Posterior vena cava (tissue), 2 donors: ENCODE measurements around the gene ACAT1. TPM values are rescaled to one million over a fixed set of nuclear protein-coding genes. Genes with fewer than 3 reads are reported as not detected.
"Not testable (repeated sequence)": the region's sequence is repeated elsewhere in the genome, so short reads cannot be mapped to it uniquely, and the experiment has no call there.

Source experiments
- DNase-seq: peaks from one replicate; pipeline ENCODE4 v3.0.0-alpha.2; 2020; ENCODE audit warnings: low spot score
- intact Hi-C, 2 donors: fragments of 100-400 bp; cut with DNase I; formaldehyde crosslinking; loops; one replicate each; pipeline versions ENCODE4 v1.14.1 to v1.14.2; 2022 to 2023
- long read RNA-seq, 2 donors: library from polyadenylated mRNA; unstranded; transcript quantifications; one replicate each; pipeline ENCODE4 v2.0.0, GENCODE V29; 2020 to 2021
- total RNA-seq, 2 donors: library from RNA; stranded (reverse); fragmentation: NEBNext Ultra II Directional; extraction: Animal tissue kit (Norgen Biotek cat#: 25700); gene quantifications; one replicate each; pipeline ENCODE4 v1.2.1, GENCODE V29; 2021
- donor health status: DM: yes; HTN: yes; CAD: no.
- donor health status: DM: yes; HTN: yes; CAD: no.

The ACAT1 gene
- total RNA-seq = 100 to 1,000 TPM in 1 of 2 donors, 10 to 100 TPM in 1; 65.5 to 119 TPM
- long read RNA-seq, donor 1, transcript ACAT1-201 (12 exons, 1,761 nt) = major isoform, 27 of 33 reads
- long read RNA-seq, donor 1, partial matches to known transcripts = 4 of 33 reads
- long read RNA-seq, donor 1, other reads (novel, unspliced or antisense) = 2 of 33 reads
- long read RNA-seq, donor 2, transcript ACAT1-201 (12 exons, 1,761 nt) = major isoform, 278 of 317 reads
- long read RNA-seq, donor 2, partial matches to known transcripts = 16 of 317 reads
- long read RNA-seq, donor 2, other reads (novel, unspliced or antisense) = 23 of 317 reads

DNA sequence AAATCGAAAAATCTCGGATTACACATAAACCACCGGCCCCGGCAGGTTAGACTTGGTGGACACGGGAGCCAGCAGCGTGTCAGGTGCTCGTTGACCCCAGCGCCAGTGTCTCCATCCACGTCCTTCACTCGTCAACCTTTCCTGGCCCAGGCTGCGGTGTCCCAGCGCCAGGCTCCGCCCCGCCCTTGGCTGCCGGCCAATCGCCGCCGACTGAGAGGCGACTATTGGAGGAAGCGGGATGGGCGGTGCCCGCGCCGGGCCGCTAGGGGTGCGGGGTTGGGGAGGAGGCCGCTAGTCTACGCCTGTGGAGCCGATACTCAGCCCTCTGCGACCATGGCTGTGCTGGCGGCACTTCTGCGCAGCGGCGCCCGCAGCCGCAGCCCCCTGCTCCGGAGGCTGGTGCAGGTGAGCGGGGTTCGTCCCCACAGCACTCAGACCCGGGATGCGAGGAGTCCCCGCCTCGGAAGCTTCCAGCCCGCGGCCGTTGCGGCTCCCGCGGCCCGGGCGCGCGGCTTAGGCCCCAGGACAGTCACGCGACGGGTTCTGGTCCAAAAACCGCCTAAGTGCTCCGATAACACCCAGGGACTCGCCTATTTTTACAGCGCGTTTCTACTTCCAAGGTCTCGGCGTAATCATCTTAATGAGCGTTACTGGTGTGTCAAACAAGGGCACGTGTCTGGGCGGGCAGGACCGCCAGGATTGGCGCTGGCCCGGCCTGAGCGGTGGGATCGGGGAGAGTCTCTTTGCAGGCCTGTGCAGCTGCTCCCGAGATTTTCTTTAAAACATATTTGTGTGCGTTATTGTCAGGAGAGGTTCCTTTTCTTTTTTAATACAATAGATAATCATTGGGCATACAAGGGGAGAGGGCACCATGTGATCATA is at the start of gene ACAT1:
TSS of gene ACAT1 (plus strand) at position 294 of the 882 bp plus-strand sequence. CDS start at position 334, 40 bp downstream.
- DNase-seq = peak; percentile 99
- intact Hi-C loops = no loop called here

DNA sequence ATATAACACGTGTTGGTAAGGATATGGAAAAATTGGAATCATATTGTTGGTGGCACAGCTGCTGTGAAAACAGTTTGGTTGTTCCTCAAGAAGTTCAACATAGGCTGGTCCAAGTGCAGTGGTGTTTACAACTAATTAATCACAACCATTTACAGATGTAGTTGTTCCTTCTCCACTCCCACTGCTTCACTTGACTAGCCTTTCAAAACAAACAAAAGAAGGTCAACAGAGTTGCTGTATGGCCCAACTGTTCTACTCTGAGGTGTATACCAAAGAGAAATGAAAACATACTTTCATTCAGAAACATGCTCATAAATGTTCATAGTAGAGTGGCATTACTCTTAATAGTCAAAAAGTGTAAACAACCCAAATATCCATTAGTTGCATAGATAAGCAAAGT is 36.6 kb upstream of the ACAT1 start:
- DNase-seq = no peak
- intact Hi-C loops = no loop called here

DNA sequence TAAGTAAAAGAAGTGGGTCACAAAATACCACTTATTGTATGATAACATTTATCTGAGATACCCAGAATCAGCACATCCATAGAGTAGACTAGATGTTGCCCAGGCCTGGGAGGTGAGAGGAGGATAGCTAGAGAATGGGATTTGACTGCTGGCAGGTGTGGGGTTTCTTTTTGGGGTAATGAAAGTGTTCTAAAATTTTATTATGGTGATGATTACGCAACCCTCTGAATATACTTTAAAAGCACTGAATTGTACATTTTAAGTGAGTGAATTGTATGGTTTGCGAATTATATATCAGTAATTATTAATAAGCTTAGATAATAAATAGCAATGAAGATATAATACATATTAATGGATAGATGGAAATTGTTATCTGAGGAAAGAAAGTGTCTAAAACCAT is 35.7 kb upstream of the ACAT1 start:
- DNase-seq = no peak
- intact Hi-C loops = no loop called here

- no peak for DNase-seq
- intact Hi-C loops = no loop called here
Observed at GRCh38 chr11:108092134-108092533, 29.2 kb upstream of the ACAT1 start.

DNA sequence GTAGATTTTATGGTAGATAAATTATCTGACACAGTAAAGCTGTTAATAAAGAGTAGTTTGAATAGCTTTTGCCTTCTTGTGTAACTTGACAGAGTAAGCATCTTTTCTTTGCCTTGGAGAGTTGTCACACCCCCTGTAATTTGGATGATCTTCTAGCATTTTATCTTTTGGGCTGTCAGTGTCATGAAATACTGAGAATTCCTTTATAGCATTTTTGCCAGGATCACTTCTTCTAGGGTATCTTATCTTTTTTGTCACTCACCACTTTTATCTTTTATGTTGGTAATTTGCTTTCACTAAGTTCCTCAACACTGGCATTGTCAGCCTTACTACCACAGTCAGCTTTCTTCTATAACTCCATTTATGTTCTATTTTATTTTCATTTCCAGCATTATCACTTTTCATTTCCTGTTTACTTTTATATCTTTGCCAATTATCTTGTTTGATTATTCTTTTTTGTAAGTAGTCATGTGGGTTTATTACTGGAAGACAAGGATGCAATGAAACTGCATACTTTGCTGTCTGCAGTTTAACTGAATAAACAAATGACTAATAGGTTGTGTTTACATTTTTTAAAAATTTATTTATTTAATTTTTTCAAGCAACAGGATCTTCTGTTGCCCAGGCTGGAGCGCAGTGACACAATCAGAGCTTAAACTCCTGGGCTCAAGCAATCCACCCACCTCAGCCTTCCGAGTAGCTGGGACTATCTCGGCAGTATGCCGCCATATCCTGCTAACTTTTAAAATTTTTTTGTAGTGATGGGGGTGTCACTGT is 28.1 kb upstream of the ACAT1 start:
- intact Hi-C loops = no loop called here
- no peak for DNase-seq

- DNase-seq = no peak
- intact Hi-C loops = no loop called here
Observed at GRCh38 chr11:108097179-108097578, 24.2 kb upstream of the ACAT1 start.

GRCh38 chr11:108101090-108101775 is 20.1 kb upstream of the ACAT1 start:
- no peak for DNase-seq
- intact Hi-C loops = no loop called here

DNA sequence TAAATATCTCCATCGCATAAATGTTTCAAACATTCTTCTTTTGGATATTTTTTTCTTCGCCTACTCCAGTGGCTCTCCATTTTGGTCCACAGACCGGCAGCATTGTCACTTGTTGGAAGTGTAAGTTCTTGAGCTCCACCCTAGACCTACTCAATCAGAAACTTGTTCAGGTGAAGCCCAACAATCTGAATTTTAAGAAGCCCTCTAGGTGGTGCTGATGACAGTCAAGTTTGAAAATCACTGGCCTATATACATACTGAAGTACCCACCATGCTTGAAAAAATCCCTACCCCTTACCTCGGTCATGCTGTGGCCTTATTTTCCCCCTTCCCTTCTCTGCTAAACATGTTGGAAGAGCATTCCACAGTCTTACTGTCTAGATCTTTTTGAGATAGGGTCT is 10.2 kb upstream of the ACAT1 start:
- intact Hi-C loops = no loop called here
- no peak for DNase-seq

- DNase-seq = no peak
- intact Hi-C loops = no loop called here
Observed at GRCh38 chr11:108112057-108112456, 9.3 kb upstream of the ACAT1 start.

GRCh38 chr11:108115500-108116140 is 5.7 kb upstream of the ACAT1 start:
- intact Hi-C loops = loop anchor here in 1 of 2 donors (5.0 kb wide), 1 partner anchor 107 kb away; the partner anchor contains the start of genes ATM and NPAT
- peak; percentile 91 for DNase-seq

DNA sequence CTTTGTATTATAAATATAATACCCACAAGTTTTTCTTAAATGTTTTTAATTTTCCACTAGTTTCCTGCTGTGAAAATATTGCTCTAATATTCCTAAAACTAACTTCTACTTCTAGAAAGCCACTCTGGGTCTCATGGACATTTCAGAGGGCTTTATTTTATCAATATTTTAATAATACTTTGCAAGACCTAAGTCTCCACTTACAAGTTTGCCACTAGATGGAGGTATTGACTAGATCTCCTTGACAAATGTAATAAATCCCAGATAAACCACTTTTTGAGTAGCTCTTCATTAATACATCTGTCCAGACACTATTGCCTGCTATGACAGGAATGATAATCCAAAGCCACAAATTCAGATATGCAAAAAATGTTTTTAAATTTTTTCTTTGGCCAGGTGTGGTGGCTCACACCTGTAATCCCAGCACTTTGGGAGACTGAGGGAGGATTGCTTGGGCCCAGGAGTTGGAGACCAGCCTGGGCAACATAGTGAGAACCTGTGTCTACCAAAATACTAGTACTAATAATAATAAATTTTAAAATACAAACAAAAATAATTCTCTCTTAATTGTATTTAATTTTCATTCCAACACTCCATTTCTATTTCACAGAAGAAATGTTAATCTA is 3.5 kb upstream of the ACAT1 start:
- no peak for DNase-seq
- intact Hi-C loops = loop anchor here in 1 of 2 donors (5.0 kb wide), 1 partner anchor 104 kb away; the partner anchor contains the start of genes ATM and NPAT

DNA sequence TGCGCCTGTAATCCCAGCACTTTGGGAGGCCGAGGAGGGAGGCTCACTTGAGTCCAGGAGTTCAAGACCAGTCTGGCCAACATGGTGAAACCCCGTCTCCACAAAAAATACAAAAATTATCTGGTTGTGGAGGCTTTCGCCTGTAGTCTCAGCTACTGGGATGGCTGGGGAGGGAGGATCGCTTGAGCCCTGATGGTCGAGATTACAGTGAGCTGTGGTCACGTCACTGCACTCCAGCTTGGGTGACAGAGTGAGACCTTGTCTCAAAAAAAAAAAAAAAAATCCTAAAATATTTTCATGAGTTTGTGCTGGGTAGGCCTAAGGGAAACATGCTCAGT is 462 bp upstream of the ACAT1 start:
- intact Hi-C loops = not testable (repeated sequence)

DNA sequence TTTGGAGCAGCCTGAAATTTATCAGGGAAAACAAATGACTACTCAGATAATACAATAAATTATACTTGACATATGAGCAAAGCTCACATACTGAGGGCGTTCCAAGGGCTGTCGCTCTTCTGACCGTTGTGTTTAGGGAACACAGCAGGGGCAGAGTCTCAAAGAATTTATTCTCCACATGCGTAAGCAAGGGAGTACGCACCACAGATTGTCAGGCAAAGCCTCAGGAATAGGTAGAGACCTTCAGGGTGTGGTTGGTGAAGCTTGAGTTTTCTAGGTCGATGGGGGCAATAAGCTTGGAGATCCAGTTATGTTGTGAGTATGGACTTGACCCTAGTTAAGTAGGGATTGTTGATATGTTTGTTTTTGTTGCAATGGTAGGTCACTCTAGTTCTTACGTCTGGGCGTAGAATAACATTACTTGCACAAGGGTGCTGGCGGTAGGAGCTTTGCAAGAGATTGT is 830 bp downstream of the ACAT1 start:
- intact Hi-C loops = no loop called here
- no peak for DNase-seq

More for the DNA sequence above, 462 bp upstream of the ACAT1 start:
- DNase-seq = not testable (repeated sequence)

- intact Hi-C loops = no loop called here
- no peak for DNase-seq
Observed at GRCh38 chr11:108125096-108125495, 3.7 kb downstream of the ACAT1 start.

DNA sequence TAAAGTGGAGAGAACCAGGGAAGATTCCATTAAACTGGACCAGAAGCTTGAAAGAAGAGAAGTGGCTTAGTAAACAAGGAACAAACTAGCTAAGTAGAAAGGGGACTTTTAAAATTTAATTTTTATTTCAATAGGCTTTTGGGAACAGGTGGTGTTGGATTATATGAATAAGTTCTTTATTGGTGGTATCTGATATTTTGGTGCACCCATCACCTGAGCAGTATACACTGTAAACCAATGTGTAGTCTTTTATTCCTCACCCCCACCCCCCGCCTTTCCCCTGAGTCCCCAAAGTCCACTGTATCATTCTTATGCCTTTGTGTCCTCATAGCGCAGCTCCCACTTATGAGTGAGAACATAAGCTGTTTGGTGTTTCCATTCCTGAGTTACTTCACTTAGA is 7.4 kb downstream of the ACAT1 start:
- DNase-seq = no peak
- intact Hi-C loops = no loop called here

- no peak for DNase-seq
- intact Hi-C loops = no loop called here
Observed at GRCh38 chr11:108131993-108132392, 10.6 kb downstream of the ACAT1 start.

GRCh38 chr11:108132993-108133538 is 11.7 kb downstream of the ACAT1 start:
- intact Hi-C loops, DNase-seq: not testable (repeated sequence)
